HL-60 (cell line): ENCODE data around the gene OR2T35.
"Not testable (repeated sequence)": the region's sequence is repeated elsewhere in the genome, so short reads cannot be mapped to it uniquely, and the experiment has no call there.

Experiments used
- CTCF ChIP-seq: IDR thresholded peaks from one replicate; pipeline ENCODE4 v1.5.1; 2011; ENCODE audit warnings: low read length, control low read depth, inconsistent platforms; ENCODE audit not compliant: insufficient read depth
- GABPA ChIP-seq: IDR thresholded peaks from 2 replicates; pipeline ENCODE4 v1.6.1; 2012; ENCODE audit warnings: low read depth
- SPI1 ChIP-seq: IDR thresholded peaks from 2 replicates; pipeline ENCODE4 v1.6.1; 2012; ENCODE audit warnings: low read depth, mild to moderate bottlenecking, borderline replicate concordance
- TF ChIP-seq, protein P1 (sequence below): IDR thresholded peaks from 2 replicates; pipeline ENCODE4 v1.6.1; 2012; ENCODE audit warnings: low read depth; ENCODE audit not compliant: insufficient replicate concordance

DNA sequence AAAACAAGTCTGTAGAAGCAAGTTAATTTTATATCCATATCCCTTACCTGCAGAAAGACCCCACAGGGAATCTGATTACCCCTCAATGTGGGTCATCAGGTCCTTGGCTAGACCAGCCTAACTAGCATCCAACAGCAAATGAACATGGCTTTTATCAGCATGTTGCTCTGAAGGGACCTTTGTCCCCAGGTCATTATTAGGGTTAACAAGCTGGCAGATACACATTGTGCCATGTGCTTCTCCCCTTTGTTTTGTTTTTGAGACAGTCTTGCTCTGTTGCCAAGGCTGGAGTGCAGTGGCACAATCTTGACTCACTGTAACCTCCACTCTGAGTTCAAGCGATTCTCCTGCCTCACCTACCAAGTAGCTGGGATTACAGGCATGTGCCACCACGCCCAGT, 10.1 kb downstream of the OR2T35 start, which contains the start of gene OR2T11:
- TF ChIP-seq CTCF, GABPA, SPI1: not testable (repeated sequence)
- TF ChIP-seq, protein P1, sequence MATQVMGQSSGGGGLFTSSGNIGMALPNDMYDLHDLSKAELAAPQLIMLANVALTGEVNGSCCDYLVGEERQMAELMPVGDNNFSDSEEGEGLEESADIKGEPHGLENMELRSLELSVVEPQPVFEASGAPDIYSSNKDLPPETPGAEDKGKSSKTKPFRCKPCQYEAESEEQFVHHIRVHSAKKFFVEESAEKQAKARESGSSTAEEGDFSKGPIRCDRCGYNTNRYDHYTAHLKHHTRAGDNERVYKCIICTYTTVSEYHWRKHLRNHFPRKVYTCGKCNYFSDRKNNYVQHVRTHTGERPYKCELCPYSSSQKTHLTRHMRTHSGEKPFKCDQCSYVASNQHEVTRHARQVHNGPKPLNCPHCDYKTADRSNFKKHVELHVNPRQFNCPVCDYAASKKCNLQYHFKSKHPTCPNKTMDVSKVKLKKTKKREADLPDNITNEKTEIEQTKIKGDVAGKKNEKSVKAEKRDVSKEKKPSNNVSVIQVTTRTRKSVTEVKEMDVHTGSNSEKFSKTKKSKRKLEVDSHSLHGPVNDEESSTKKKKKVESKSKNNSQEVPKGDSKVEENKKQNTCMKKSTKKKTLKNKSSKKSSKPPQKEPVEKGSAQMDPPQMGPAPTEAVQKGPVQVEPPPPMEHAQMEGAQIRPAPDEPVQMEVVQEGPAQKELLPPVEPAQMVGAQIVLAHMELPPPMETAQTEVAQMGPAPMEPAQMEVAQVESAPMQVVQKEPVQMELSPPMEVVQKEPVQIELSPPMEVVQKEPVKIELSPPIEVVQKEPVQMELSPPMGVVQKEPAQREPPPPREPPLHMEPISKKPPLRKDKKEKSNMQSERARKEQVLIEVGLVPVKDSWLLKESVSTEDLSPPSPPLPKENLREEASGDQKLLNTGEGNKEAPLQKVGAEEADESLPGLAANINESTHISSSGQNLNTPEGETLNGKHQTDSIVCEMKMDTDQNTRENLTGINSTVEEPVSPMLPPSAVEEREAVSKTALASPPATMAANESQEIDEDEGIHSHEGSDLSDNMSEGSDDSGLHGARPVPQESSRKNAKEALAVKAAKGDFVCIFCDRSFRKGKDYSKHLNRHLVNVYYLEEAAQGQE, result not testable (repeated sequence)
